Fibroblast of skin of scalp (primary cell): Measurements from ENCODE around the gene SLC22A13.
"Not testable (repeated sequence)": the region's sequence is repeated elsewhere in the genome, so short reads cannot be mapped to it uniquely, and the experiment has no call there.

ENCODE experiments used
- DNase-seq: peaks from one replicate; pipeline ENCODE4 v3.0.0-alpha.2; 2013

Gene SLC22A13

DNA sequence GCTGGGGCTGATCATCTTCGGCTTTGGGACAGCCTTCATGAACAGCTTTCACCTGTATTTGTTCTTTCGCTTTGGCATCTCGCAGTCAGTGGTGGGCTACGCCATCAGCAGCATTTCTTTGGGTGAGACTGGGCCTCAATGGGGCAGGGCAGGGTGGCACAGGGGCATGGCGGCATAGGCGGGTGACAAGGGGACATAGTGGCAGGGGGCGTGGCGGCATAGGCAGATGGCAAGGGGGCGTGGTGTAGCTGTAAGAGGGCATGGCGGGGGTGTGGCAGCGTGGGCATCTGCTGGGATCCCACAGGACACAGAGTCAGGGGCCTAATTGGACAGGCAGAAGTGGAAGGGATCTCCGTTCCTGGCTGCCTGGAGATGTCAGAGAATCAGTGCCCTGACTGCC lies 42.0 kb downstream of the SLC22A13 start:
- no peak for DNase-seq

- DNase-seq: no peak
These were observed 42.8 kb downstream of the SLC22A13 start for GRCh38 chr3:38308456-38308855.

GRCh38 chr3:38311476-38311875 lies 45.9 kb downstream of the SLC22A13 start:
- DNase-seq: no peak

- DNase-seq: no peak
These were observed 46.3 kb downstream of the SLC22A13 start for GRCh38 chr3:38311941-38312340.

DNA sequence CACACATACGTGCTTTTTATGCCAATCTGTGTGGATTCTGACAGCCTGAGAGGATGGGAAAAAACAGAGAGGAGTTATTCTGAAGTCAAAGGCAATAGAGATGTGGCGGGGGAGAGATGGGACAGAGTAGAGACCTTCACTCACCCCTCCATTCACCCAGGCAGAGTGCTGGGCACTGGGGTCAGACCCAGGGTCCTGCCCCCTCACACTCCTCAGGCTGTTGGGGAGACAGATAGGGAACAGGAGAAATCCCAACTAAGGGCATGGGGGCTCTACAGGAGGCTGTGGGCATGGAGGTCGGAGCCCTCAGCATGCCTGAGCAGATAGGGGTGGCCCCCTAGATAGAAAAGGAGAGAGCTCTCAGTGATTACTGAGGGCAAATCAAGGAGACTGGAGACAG lies 46.7 kb downstream of the SLC22A13 start:
- no peak for DNase-seq

- DNase-seq: no peak
These were observed 47.7 kb downstream of the SLC22A13 start for GRCh38 chr3:38313263-38313662.

- DNase-seq: no peak
These were observed 48.1 kb downstream of the SLC22A13 start for GRCh38 chr3:38313695-38314094.

DNA sequence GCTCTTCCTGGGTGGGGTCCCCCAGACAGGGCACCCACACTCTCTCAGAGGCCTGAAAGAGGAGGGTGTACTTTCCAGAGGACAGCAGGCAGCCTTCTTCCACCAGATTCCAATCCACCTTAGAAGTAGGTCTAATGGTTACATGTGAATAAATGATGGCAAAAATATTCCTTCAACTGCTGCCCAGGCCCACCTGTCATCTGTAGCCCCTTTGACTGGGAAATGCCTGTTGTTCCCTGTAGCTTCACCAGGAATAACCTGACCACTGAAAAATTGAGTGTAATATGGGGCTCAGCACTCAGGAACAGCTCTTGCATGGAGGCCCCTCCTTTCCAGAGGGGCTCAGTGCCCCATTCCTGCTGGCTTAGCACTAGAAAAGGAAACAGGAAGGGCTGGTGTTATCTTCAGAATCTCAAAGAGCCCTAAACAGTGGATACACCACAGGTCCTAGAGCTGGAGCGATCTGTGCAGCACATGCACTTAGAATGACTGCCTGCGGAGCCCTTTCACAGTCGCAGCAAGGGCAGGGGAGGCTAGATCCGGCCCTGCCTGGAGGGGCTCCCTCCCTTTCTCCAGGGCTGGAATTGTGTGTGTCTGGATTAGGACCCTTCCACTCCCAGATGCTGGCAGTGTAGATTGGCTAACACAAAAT lies 48.6 kb downstream of the SLC22A13 start:
- no peak for DNase-seq

GRCh38 chr3:38314764-38315487 lies 49.3 kb downstream of the SLC22A13 start:
- DNase-seq: no peak

- no peak for DNase-seq
These were observed 50.0 kb downstream of the SLC22A13 start for GRCh38 chr3:38315488-38316230.

GRCh38 chr3:38316356-38317191 lies 51.0 kb downstream of the SLC22A13 start:
- DNase-seq: no peak

DNA sequence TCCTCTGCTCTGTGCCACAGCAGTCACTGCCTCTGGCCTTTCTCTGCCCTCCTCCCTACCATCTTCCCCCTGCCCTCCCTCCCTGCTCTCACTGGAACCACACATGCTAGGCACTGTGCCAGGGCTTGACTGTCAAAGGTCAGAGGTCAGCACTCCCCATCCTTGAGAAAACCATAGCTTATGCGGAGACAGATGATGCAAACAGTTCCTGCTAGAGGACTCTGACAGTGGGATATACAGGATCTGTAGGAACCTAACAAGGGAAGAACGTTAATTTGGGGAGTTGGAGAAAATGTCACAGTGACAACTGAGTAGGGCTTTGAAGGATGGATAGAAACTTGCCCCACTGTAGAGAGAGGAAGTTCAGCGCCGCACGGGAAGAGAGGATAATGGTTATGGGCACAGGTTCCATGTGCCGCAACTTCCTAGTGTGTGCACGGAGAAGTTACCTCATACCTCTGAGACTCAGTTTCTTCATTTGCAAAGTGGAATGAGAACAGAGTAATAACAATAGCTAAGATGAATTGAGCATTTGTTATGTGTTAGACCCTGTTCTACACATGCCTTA lies 51.7 kb downstream of the SLC22A13 start:
- DNase-seq: no peak

DNA sequence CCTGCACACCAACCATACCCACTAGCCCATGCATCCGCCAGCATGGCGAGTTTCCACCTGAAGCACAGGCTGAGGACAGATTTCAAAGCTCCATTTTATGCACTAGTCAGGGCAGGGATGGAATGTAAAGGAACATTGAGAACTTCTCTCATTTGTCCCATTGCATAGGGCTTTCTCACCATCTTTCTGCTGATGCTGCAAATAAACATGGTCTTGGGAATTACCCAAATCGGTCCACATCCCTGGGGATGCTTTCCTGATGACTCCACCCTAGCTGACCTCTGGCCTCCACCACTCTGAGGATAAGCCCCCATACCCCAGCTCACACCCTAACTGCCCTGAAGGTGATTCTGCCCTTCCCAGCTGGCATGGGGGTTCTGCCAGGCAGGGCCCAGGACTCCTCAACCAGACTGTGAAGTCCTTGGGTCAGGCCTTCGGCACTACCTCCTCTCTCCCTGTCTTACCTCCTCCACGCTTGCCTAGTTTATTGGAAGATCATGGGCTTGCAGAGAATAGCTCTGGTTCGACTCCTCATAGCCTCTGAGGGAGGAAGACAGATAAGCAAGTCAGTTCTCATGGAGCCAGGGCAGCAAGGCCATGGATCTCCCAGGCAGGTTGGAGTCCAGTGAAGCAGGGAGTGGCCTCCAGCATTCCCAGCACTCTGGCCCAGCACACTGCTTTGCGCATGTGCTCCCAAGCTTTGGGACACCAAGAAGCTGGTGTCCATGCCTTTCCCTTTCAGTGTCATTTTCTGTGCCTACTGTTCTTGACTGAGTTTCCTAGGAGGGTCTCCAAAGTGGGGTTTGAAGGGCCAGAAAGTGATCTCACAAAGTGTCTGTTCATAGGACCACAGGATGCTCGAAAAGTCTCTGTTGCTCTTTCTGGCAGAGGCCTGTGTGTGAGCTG lies 53.4 kb downstream of the SLC22A13 start:
- no peak for DNase-seq

- not testable (repeated sequence) for DNase-seq
These were observed 55.0 kb downstream of the SLC22A13 start for GRCh38 chr3:38320638-38321037.

- DNase-seq: no peak
These were observed 57.4 kb downstream of the SLC22A13 start for GRCh38 chr3:38323060-38323459.

GRCh38 chr3:38325256-38325655 lies 59.6 kb downstream of the SLC22A13 start:
- no peak for DNase-seq

GRCh38 chr3:38327335-38328009 lies 61.9 kb downstream of the SLC22A13 start:
- peak; percentile 33 for DNase-seq
